Measurements from ENCODE around the gene ARID5B.

The ARID5B gene

GRCh38 chr10:61910226-61910805, 8.8 kb downstream of the ARID5B start:
- POLR2A ChIA-PET (ENCODE audit: low non-redundant PET), result no interaction called here
- CTCF ChIA-PET, result interaction anchor here (0.6 kb wide), 1 partner anchor 38 kb away, joined by 3 read pairs; no protein-coding TSS in a partner anchor
- no peak for TF ChIP-seq CTCF (conservative IDR thresholded peaks at IDR 0.05; ENCODE audit: low read depth)
- H3K27ac ChIP-seq, result no peak overlapping the region
- no peak for DNase-seq (ENCODE audit: low spot score)

- ChIA-PET POLR2A (ENCODE audit: low non-redundant PET) (no interaction called here), CTCF (no interaction called here)
Measured at GRCh38 chr10:61910894-61911293, 9.4 kb downstream of the ARID5B start.

GRCh38 chr10:61911425-61911824, 9.9 kb downstream of the ARID5B start:
- ChIA-PET POLR2A (ENCODE audit: low non-redundant PET) (no interaction called here), CTCF (no interaction called here)
- no peak overlapping the region for H3K27ac ChIP-seq
- no peak for TF ChIP-seq CTCF (conservative IDR thresholded peaks at IDR 0.05; ENCODE audit: low read depth)
- no peak for DNase-seq (ENCODE audit: low spot score)

More at GRCh38 chr10:61910894-61911293, 9.4 kb downstream of the ARID5B start:
- no peak overlapping the region for H3K27ac ChIP-seq
- no peak for DNase-seq (ENCODE audit: low spot score)
- no peak for TF ChIP-seq CTCF (conservative IDR thresholded peaks at IDR 0.05; ENCODE audit: low read depth)

- ChIA-PET POLR2A (ENCODE audit: low non-redundant PET) (no interaction called here), CTCF (no interaction called here)
- no peak for TF ChIP-seq CTCF (conservative IDR thresholded peaks at IDR 0.05; ENCODE audit: low read depth)
- DNase-seq (ENCODE audit: low spot score), result no peak
- H3K27ac ChIP-seq, result no peak overlapping the region
Measured at GRCh38 chr10:61912981-61913380, 11.5 kb downstream of the ARID5B start.

- ChIA-PET POLR2A (ENCODE audit: low non-redundant PET) (no interaction called here), CTCF (no interaction called here)
- TF ChIP-seq CTCF (conservative IDR thresholded peaks at IDR 0.05; ENCODE audit: low read depth), result no peak
- no peak overlapping the region for H3K27ac ChIP-seq
- no peak for DNase-seq (ENCODE audit: low spot score)
Measured at GRCh38 chr10:61918140-61918539, 16.6 kb downstream of the ARID5B start.

- no peak for DNase-seq (ENCODE audit: low spot score)
- POLR2A ChIA-PET (ENCODE audit: low non-redundant PET), result no interaction called here
- H3K27ac ChIP-seq, result no peak overlapping the region
- no peak for TF ChIP-seq CTCF (conservative IDR thresholded peaks at IDR 0.05; ENCODE audit: low read depth)
- CTCF ChIA-PET, result no interaction called here
Measured at GRCh38 chr10:61918989-61919388, 17.5 kb downstream of the ARID5B start.
